GM06990 (cell line): ENCODE measurements around the gene IRF9.

ENCODE experiments used
- DNase-seq: peaks from one replicate; pipeline ENCODE4 v3.0.0-alpha.2; 2011; ENCODE audit not compliant: insufficient read length; ENCODE audit errors: extremely low read depth
- H3K27me3 ChIP-seq: replicated peaks from 2 replicates; pipeline ENCODE4 v1.6.0; 2011; ENCODE audit warnings: low read length; ENCODE audit not compliant: control insufficient read depth, insufficient read depth
- H3K36me3 ChIP-seq: 2 replicates; pipeline ENCODE4 v1.5.1; 2011; ENCODE audit warnings: low read length; ENCODE audit not compliant: control insufficient read depth, insufficient read depth
- H3K4me3 ChIP-seq: replicated peaks from 2 replicates; pipeline ENCODE4 v1.5.1; 2011; ENCODE audit warnings: low read depth, mild to moderate bottlenecking, control low read depth, low read length
- CTCF ChIP-seq: IDR thresholded peaks from 2 replicates; pipeline ENCODE4 v1.5.1; 2011; ENCODE audit warnings: low read length, control low read depth, mild to moderate bottlenecking, inconsistent platforms; ENCODE audit not compliant: insufficient read depth, poor library complexity, severe bottlenecking

Gene IRF9

GRCh38 chr14:24182110-24182882, 21.2 kb downstream of the IRF9 start:
- no peak for TF ChIP-seq CTCF
- H3K36me3 ChIP-seq: peaks cover 77% of the 10 kb centered on the region
- DNase-seq: no peak

GRCh38 chr14:24183014-24183481, 22.0 kb downstream of the IRF9 start:
- no peaks in the 10 kb centered on the region for H3K27me3 ChIP-seq
- no peak overlapping the region for H3K4me3 ChIP-seq
- TF ChIP-seq CTCF: no peak
- H3K36me3 ChIP-seq: peaks cover 72% of the 10 kb centered on the region
- no peak for DNase-seq

More at GRCh38 chr14:24182110-24182882, 21.2 kb downstream of the IRF9 start:
- Histone ChIP-seq H3K4me3 (no peak overlapping the region), H3K27me3 (no peaks in the 10 kb centered on the region)

GRCh38 chr14:24184104-24184970, 23.3 kb downstream of the IRF9 start:
- H3K27me3 ChIP-seq: no peaks in the 10 kb centered on the region
- H3K4me3 ChIP-seq: no peak overlapping the region
- no peak for DNase-seq
- TF ChIP-seq CTCF: no peak
- peaks cover 60% of the 10 kb centered on the region for H3K36me3 ChIP-seq

GRCh38 chr14:24185026-24185425, 24.0 kb downstream of the IRF9 start:
- TF ChIP-seq CTCF: no peak
- H3K36me3 ChIP-seq: peaks cover 55% of the 10 kb centered on the region
- no peaks in the 10 kb centered on the region for H3K27me3 ChIP-seq
- DNase-seq: no peak
- no peak overlapping the region for H3K4me3 ChIP-seq

GRCh38 chr14:24185741-24186140, 24.7 kb downstream of the IRF9 start:
- no peak for DNase-seq
- H3K4me3 ChIP-seq: no peak overlapping the region
- no peak for TF ChIP-seq CTCF
- H3K36me3 ChIP-seq: peaks cover 52% of the 10 kb centered on the region
- no peaks in the 10 kb centered on the region for H3K27me3 ChIP-seq
